ENCODE results near the gene PPP2R1B. TPM values are rescaled to one million over a fixed set of nuclear protein-coding genes. Genes with fewer than 3 reads are reported as not detected.

PPP2R1B gene
- total RNA-seq, 1 experiment from 2014 or later = 109 TPM

DNA sequence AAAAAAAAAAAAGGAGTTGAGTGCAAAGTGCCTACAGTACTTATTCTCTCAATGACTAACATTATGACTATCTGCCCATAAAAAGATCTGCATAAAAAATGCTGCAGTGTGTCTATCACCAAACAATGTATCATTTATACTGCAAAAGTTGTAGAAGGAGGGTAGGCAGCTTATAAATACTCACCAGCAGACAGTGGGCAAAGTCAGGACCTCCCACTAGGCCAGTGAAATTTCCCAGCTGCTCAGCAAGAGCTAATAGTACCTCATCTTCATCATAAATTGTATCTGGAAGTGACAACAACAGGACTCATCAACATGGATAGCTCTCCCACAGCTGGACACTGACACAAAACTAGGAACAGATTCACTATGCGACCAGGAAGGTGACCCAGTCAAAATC is 1.6 kb downstream of the PPP2R1B start:
- TF ChIP-seq, protein P1, sequence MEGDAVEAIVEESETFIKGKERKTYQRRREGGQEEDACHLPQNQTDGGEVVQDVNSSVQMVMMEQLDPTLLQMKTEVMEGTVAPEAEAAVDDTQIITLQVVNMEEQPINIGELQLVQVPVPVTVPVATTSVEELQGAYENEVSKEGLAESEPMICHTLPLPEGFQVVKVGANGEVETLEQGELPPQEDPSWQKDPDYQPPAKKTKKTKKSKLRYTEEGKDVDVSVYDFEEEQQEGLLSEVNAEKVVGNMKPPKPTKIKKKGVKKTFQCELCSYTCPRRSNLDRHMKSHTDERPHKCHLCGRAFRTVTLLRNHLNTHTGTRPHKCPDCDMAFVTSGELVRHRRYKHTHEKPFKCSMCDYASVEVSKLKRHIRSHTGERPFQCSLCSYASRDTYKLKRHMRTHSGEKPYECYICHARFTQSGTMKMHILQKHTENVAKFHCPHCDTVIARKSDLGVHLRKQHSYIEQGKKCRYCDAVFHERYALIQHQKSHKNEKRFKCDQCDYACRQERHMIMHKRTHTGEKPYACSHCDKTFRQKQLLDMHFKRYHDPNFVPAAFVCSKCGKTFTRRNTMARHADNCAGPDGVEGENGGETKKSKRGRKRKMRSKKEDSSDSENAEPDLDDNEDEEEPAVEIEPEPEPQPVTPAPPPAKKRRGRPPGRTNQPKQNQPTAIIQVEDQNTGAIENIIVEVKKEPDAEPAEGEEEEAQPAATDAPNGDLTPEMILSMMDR (IDR thresholded peaks at IDR 0.05; ENCODE audit: insufficient read depth in 1 of 2, low read depth in 1 of 2, low read length in 1 of 2, severe bottlenecking in 1 of 2, unreplicated experiment in 1 of 2) = no peak
- H3K27ac Mint-ChIP-seq (ENCODE audit: unreplicated experiment) = peak overlapping the region; percentile 84
- Histone ChIP-seq H3K27me3 (replicated peaks; ENCODE audit: control insufficient read depth, insufficient read depth, low read length) (no peaks in the 10 kb centered on the region), H3K4me1 (peaks cover 13% of the 10 kb centered on the region), H3K9me3 (no peaks in the 10 kb centered on the region), H3K4me3 (ENCODE audit: low read depth, low read length) (peak overlapping the region; percentile 61), H3K36me3 (ENCODE audit: control insufficient read depth, insufficient read depth, low read length) (peaks cover 4% of the 10 kb centered on the region; the same call in 1 of the 2 replicates)
- peak overlapping the region; percentile 85 for H3K4me3 Mint-ChIP-seq (ENCODE audit: unreplicated experiment)
- peaks cover 17% of the 10 kb centered on the region for H3K4me1 Mint-ChIP-seq (ENCODE audit: low read depth, unreplicated experiment)
- CTCF ChIA-PET = interaction anchor here (0.7 to 4.6 kb wide), 3 partner anchors 13 to 87 kb away, joined by 3 to 46 read pairs (median 3); no protein-coding TSS in a partner anchor
- POLR2A ChIA-PET = no interaction called here
- H3K36me3 Mint-ChIP-seq (ENCODE audit: insufficient read depth, unreplicated experiment) = peaks cover 65% of the 10 kb centered on the region
- intact Hi-C loops (cut with micrococcal nuclease; ENCODE audit: unreplicated experiment) = loop anchor here (1.0 kb wide), 1 partner anchor 8 kb away; no protein-coding TSS in a partner anchor
- DNase-seq = no peak
- BruUV-seq (replicated peaks) = no TSS peak
- no peaks in the 10 kb centered on the region for H3K27me3 Mint-ChIP-seq (ENCODE audit: insufficient read depth, unreplicated experiment)
- no peaks in the 10 kb centered on the region for H3K9me3 Mint-ChIP-seq (ENCODE audit: unreplicated experiment)

GRCh38 chr11:111762981-111763643 is 3.1 kb downstream of the PPP2R1B start:
- CTCF ChIA-PET = interaction anchor here (0.6 to 2.2 kb wide), 5 partner anchors 79 to 165 kb away, joined by 3 to 6 read pairs (median 4); partner anchors contain the start of gene SIK2
- intact Hi-C loops (cut with micrococcal nuclease; ENCODE audit: unreplicated experiment) = no loop called here
- POLR2A ChIA-PET = interaction anchor here (1.0 kb wide), 1 partner anchor 8 kb away, joined by 3 read pairs; no protein-coding TSS in a partner anchor
- H3K27ac Mint-ChIP-seq (ENCODE audit: unreplicated experiment) = no peak overlapping the region
- H3K4me3 Mint-ChIP-seq (ENCODE audit: unreplicated experiment) = no peak overlapping the region
- TF ChIP-seq, protein P1 (IDR thresholded peaks at IDR 0.05; ENCODE audit: insufficient read depth in 1 of 2, low read depth in 1 of 2, low read length in 1 of 2, severe bottlenecking in 1 of 2, unreplicated experiment in 1 of 2) = no peak
- Histone ChIP-seq H3K27me3 (replicated peaks; ENCODE audit: control insufficient read depth, insufficient read depth, low read length) (no peaks in the 10 kb centered on the region), H3K4me3 (ENCODE audit: low read depth, low read length) (no peak overlapping the region), H3K36me3 (ENCODE audit: control insufficient read depth, insufficient read depth, low read length) (peaks cover 4% of the 10 kb centered on the region; the same call in 1 of the 2 replicates), H3K9me3 (no peaks in the 10 kb centered on the region), H3K4me1 (peaks cover 19% of the 10 kb centered on the region)
- no TSS peak for BruUV-seq (replicated peaks)
- peaks cover 79% of the 10 kb centered on the region for H3K36me3 Mint-ChIP-seq (ENCODE audit: insufficient read depth, unreplicated experiment)
- no peak for DNase-seq
- peaks cover 23% of the 10 kb centered on the region for H3K4me1 Mint-ChIP-seq (ENCODE audit: low read depth, unreplicated experiment)
- no peaks in the 10 kb centered on the region for H3K27me3 Mint-ChIP-seq (ENCODE audit: insufficient read depth, unreplicated experiment)
- no peaks in the 10 kb centered on the region for H3K9me3 Mint-ChIP-seq (ENCODE audit: unreplicated experiment)

DNA sequence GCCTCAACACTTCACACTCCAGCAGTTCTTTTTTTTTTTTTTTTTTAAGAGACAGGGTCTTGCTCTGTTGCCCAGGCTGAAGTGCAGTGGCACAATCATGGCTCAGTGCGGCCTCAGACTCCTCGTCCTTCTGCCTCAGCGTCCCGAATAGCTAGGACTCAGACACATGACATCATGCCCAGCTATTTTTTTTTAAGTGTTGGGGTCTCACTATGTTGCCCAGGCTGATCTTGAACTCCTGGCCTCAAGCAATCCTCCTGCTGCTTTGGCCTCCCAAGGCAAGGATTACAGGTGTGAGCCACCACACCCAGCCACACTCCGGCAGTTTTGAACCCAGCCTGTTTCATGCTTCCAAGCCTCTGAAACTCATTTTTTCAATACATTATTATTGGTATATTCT is 3.7 kb downstream of the PPP2R1B start:
- H3K27me3 ChIP-seq (replicated peaks; ENCODE audit: control insufficient read depth, insufficient read depth, low read length) = no peaks in the 10 kb centered on the region
- H3K36me3 ChIP-seq (ENCODE audit: control insufficient read depth, insufficient read depth, low read length) = peaks cover 4% of the 10 kb centered on the region; the same call in 1 of the 2 replicates
- H3K4me1 ChIP-seq = peaks cover 19% of the 10 kb centered on the region
- no peaks in the 10 kb centered on the region for H3K9me3 ChIP-seq
- no peak for DNase-seq
- Mint-ChIP-seq H3K9me3 (ENCODE audit: unreplicated experiment) (no peaks in the 10 kb centered on the region), H3K4me1 (ENCODE audit: low read depth, unreplicated experiment) (peaks cover 29% of the 10 kb centered on the region), H3K27me3 (ENCODE audit: insufficient read depth, unreplicated experiment) (no peaks in the 10 kb centered on the region), H3K4me3 (ENCODE audit: unreplicated experiment) (no peak overlapping the region), H3K36me3 (ENCODE audit: insufficient read depth, unreplicated experiment) (peaks cover 85% of the 10 kb centered on the region), H3K27ac (ENCODE audit: unreplicated experiment) (no peak overlapping the region)
- CTCF ChIA-PET = interaction anchor here (0.6 to 2.2 kb wide), 4 partner anchors 79 to 161 kb away, joined by 3 to 6 read pairs (median 4); partner anchors contain the start of gene SIK2
- intact Hi-C loops (cut with micrococcal nuclease; ENCODE audit: unreplicated experiment) = no loop called here
- TF ChIP-seq, protein P1 (IDR thresholded peaks at IDR 0.05; ENCODE audit: insufficient read depth in 1 of 2, low read depth in 1 of 2, low read length in 1 of 2, severe bottlenecking in 1 of 2, unreplicated experiment in 1 of 2) = no peak
- POLR2A ChIA-PET = interaction anchor here (1.0 kb wide), 1 partner anchor 9 kb away, joined by 3 read pairs; no protein-coding TSS in a partner anchor
- BruUV-seq (replicated peaks) = no TSS peak
- no peak overlapping the region for H3K4me3 ChIP-seq (ENCODE audit: low read depth, low read length)
